HepG2 (cell line): ENCODE measurements around the gene OSGIN1. TPM values are rescaled to one million over a fixed set of nuclear protein-coding genes. Genes with fewer than 3 reads are reported as not detected.

Experiments used
- AHR ChIP-seq: IDR thresholded peaks from 2 replicates; pipeline ENCODE4 v1.6.1; 2018; ENCODE audit warnings: missing genetic modification reagents, missing compliant biosample characterization
- ARID4A ChIP-seq: sonication (generic); formaldehyde crosslinking; IDR thresholded peaks from 2 replicates; pipeline ENCODE4 v1.5.0; 2020; ENCODE audit warnings: mild to moderate bottlenecking, missing genetic modification reagents, borderline replicate concordance
- CENPT ChIP-seq: sonication (generic); formaldehyde crosslinking; IDR thresholded peaks from 2 replicates; pipeline ENCODE4 v1.8.0; 2022; ENCODE audit warnings: low read depth, mild to moderate bottlenecking, moderate library complexity, missing genetic modification reagents
- DBP ChIP-seq: sonication (generic); formaldehyde crosslinking; IDR thresholded peaks from 2 replicates; pipeline ENCODE4 v1.4.0; 2020; ENCODE audit warnings: missing genetic modification reagents; ENCODE audit errors: not compliant biosample characterization
- EED ChIP-seq: sonication (generic); formaldehyde crosslinking; IDR thresholded peaks from 2 replicates; pipeline ENCODE4 v1.5.0; 2020; ENCODE audit warnings: mild to moderate bottlenecking, missing genetic modification reagents
- ELK4 ChIP-seq: sonication (generic); formaldehyde crosslinking; IDR thresholded peaks from 2 replicates; pipeline ENCODE4 v1.9.0; 2021; ENCODE audit warnings: missing genetic modification reagents, borderline replicate concordance
- FOXK2 ChIP-seq: fragments of 450-650 bp; IDR thresholded peaks from 2 replicates; pipeline ENCODE4 v1.6.1; 2016
- GATA4 ChIP-seq: sonication (generic); IDR thresholded peaks from 2 replicates; pipeline ENCODE4 v1.6.1; 2016; ENCODE audit warnings: antibody characterized with exemption, low read depth, borderline replicate concordance
- KDM3A ChIP-seq: IDR thresholded peaks from 2 replicates; pipeline ENCODE4 v1.6.1; 2018; ENCODE audit warnings: low read depth, missing compliant biosample characterization
- MEIS1 ChIP-seq: sonication (generic); formaldehyde crosslinking; IDR thresholded peaks from 2 replicates; pipeline ENCODE4 v1.9.0; 2021; ENCODE audit warnings: mild to moderate bottlenecking, missing genetic modification reagents, moderate library complexity, borderline replicate concordance
- RELA ChIP-seq: sonication (generic); formaldehyde crosslinking; IDR thresholded peaks from 2 replicates; pipeline ENCODE4 v1.4.0; 2020; ENCODE audit warnings: missing genetic modification reagents
- SIN3B ChIP-seq: fragments of 150-350 bp; IDR thresholded peaks from 2 replicates; pipeline ENCODE4 v1.6.1; 2014; ENCODE audit warnings: low read length
- SRY ChIP-seq: sonication (generic); formaldehyde crosslinking; IDR thresholded peaks from 2 replicates; pipeline ENCODE4 v1.8.0; 2022; ENCODE audit warnings: mild to moderate bottlenecking, missing genetic modification reagents
- TCF12 ChIP-seq, 2 experiments: fragments of 450-650 bp in 1 of 2; sonication (generic) in 1 of 2; formaldehyde crosslinking in 1 of 2; IDR thresholded peaks; 2 replicates each; pipeline versions ENCODE4 v1.6.1 to v1.8.0; 2017 to 2022; ENCODE audit warnings: antibody characterized with exemption in 1 of 2, mild to moderate bottlenecking in 1 of 2, missing genetic modification reagents in 1 of 2, moderate library complexity in 1 of 2
- TFDP1 ChIP-seq: IDR thresholded peaks from 2 replicates; pipeline ENCODE4 v1.6.1; 2016; ENCODE audit warnings: missing compliant biosample characterization, missing genetic modification reagents, borderline replicate concordance
- ZBTB21 ChIP-seq: sonication (generic); formaldehyde crosslinking; IDR thresholded peaks from 2 replicates; pipeline ENCODE4 v1.4.0; 2020; ENCODE audit warnings: missing genetic modification reagents
- ZNF253 ChIP-seq: sonication (generic); formaldehyde crosslinking; IDR thresholded peaks from 2 replicates; pipeline ENCODE4 v1.8.0; 2022; ENCODE audit warnings: mild to moderate bottlenecking, missing genetic modification reagents, borderline replicate concordance
- ZNF589 ChIP-seq: sonication (generic); formaldehyde crosslinking; conservative IDR thresholded peaks from 2 replicates; pipeline ENCODE4 v1.8.0; 2022; ENCODE audit warnings: mild to moderate bottlenecking, moderate library complexity, missing genetic modification reagents
- ZNF674 ChIP-seq: sonication (generic); formaldehyde crosslinking; IDR thresholded peaks from 2 replicates; pipeline ENCODE4 v1.5.0; 2020; ENCODE audit warnings: low read depth, mild to moderate bottlenecking, missing genetic modification reagents
- ZNF784 ChIP-seq: sonication (generic); formaldehyde crosslinking; IDR thresholded peaks from 2 replicates; pipeline ENCODE4 v1.5.1; 2020; ENCODE audit warnings: missing genetic modification reagents, mild to moderate bottlenecking, borderline replicate concordance
- ZNF883 ChIP-seq: sonication (generic); formaldehyde crosslinking; IDR thresholded peaks from 2 replicates; pipeline ENCODE4 v1.5.1; 2020; ENCODE audit warnings: mild to moderate bottlenecking, missing genetic modification reagents; ENCODE audit errors: not compliant biosample characterization
- polyA plus RNA-seq, 8 experiments: library from polyadenylated mRNA; depleted of rRNA in 3 of 8; stranded (reverse) in 7 of 8; unstranded in 1 of 8; fragments of >200 nt; fragmentation: Illumina TruSeq in 4 of 8; extraction: Trizol in 4 of 8; gene quantifications; 2 replicates each; pipeline versions ENCODE4 v1.2.1 to v1.2.3, GENCODE V29; 2011 to 2016; ENCODE audit warnings: low read depth in 4 of 8, missing spikeins in 1 of 8, mixed read lengths in 1 of 8; ENCODE audit not compliant: insufficient read depth in 1 of 8
- total RNA-seq, 5 experiments: library from RNA; depleted of rRNA; stranded (reverse); fragments of >200 nt; fragmentation: Illumina TruSeq; extraction: Trizol; gene quantifications; 2 replicates each; pipeline ENCODE4 v1.2.3, GENCODE V29; 2016; ENCODE audit warnings: low read depth in 1 of 5

The OSGIN1 gene
- total and polyA plus RNA-seq, 2 of the 13 experiments (the other 11 are each of a cell fraction or from before 2014, with no cell fraction given) = 20.5 to 27.1 TPM

GRCh38 chr16:83942815-83943515 lies 10.1 kb upstream of the OSGIN1 start (continued):
- peak; percentile 94; the same call in 1 of the 2 replicates for TF ChIP-seq ARID4A
- TF ChIP-seq GATA4 = peak; percentile 99
- 0 out of 2 replicates have a peak, but pooled peaks have one; percentile 10 for TF ChIP-seq SIN3B
- peak; percentile 95 for TF ChIP-seq FOXK2
- peak; percentile 69; the same call in 1 of the 2 replicates for TF ChIP-seq ZBTB21 (CRISPR knock-in tag)
- TF ChIP-seq ELK4 = no peak
- TF ChIP-seq AHR (CRISPR knock-in tag) = peak; percentile 24; the same call in 1 of the 2 replicates
- peak; percentile 97; the same call in 1 of the 2 replicates for TF ChIP-seq MEIS1 (CRISPR knock-in tag)
- peak; percentile 48 for TF ChIP-seq DBP (CRISPR knock-in tag)
- peak; percentile 83; the same call in 1 of the 2 replicates for TF ChIP-seq RELA (CRISPR knock-in tag)
- TF ChIP-seq TFDP1 (CRISPR knock-in tag) = peak; percentile 65
- no peak for TF ChIP-seq TCF12 (IDR thresholded peaks at IDR 0.05)
- peak; percentile 98 for TF ChIP-seq TCF12 (CRISPR knock-in tag; IDR thresholded peaks at IDR 0.05)
- no peak for TF ChIP-seq SRY
- TF ChIP-seq CENPT (CRISPR knock-in tag) = 0 out of 2 replicates have a peak, but pooled peaks have one; percentile 74
- peak; percentile 48; the same call in 1 of the 2 replicates for TF ChIP-seq EED (CRISPR knock-in tag)
- no peak for TF ChIP-seq ZNF674 (CRISPR knock-in tag)
- TF ChIP-seq ZNF589 (CRISPR knock-in tag) = peak; percentile 96
- peak; percentile 66 for TF ChIP-seq ZNF883
- TF ChIP-seq ZNF253 (CRISPR knock-in tag) = no peak; the same call in none of the 2 replicates
- TF ChIP-seq KDM3A (CRISPR knock-in tag) = peak; percentile 97; the same call in 1 of the 2 replicates
- TF ChIP-seq ZNF784 = no peak
